H9 (cell line): Measurements from ENCODE around the gene GARNL3. TPM values are rescaled to one million over a fixed set of nuclear protein-coding genes. Genes with fewer than 3 reads are reported as not detected.

Experiments used
- DNase-seq: peaks from one replicate; pipeline ENCODE4 v3.0.0-alpha.2; 2017
- H2AFZ ChIP-seq: one replicate; pipeline ENCODE4 v1.6.1; 2013; ENCODE audit warnings: mild to moderate bottlenecking, low read length, control low read depth, moderate library complexity
- H2AK5ac ChIP-seq: 2 replicates; pipeline ENCODE4 v1.6.1; 2013; ENCODE audit warnings: low read length, control low read depth, mixed read lengths; ENCODE audit not compliant: insufficient read length
- H2BK120ac ChIP-seq: one replicate; pipeline ENCODE4 v1.6.1; 2013; ENCODE audit warnings: low read depth, mild to moderate bottlenecking, low read length, control low read depth, inconsistent platforms; ENCODE audit not compliant: poor library complexity, severe bottlenecking
- H2BK12ac ChIP-seq: 2 replicates; pipeline ENCODE4 v1.6.1; 2013; ENCODE audit warnings: low read length, control low read depth, mixed read lengths, low read depth; ENCODE audit not compliant: insufficient read length
- H2BK15ac ChIP-seq: 2 replicates; pipeline ENCODE4 v1.6.1; 2013; ENCODE audit warnings: low read depth, low read length, control low read depth
- H2BK20ac ChIP-seq: one replicate; pipeline ENCODE4 v1.6.1; 2013; ENCODE audit warnings: low read depth, mild to moderate bottlenecking, low read length, control low read depth, inconsistent platforms; ENCODE audit not compliant: poor library complexity, severe bottlenecking
- H2BK5ac ChIP-seq: 2 replicates; pipeline ENCODE4 v1.6.1; 2013; ENCODE audit warnings: low read length, control low read depth, mixed read lengths; ENCODE audit not compliant: insufficient read length
- H3K14ac ChIP-seq: 2 replicates; pipeline ENCODE4 v1.6.1; 2013; ENCODE audit warnings: low read length, control low read depth; ENCODE audit not compliant: insufficient read depth
- H3K18ac ChIP-seq: 2 replicates; pipeline ENCODE4 v1.6.1; 2013; ENCODE audit warnings: low read depth, mild to moderate bottlenecking, mixed read lengths, low read length, control low read depth; ENCODE audit not compliant: insufficient read length
- H3K23ac ChIP-seq: 2 replicates; pipeline ENCODE4 v1.6.1; 2013; ENCODE audit warnings: low read length, control low read depth, mixed read lengths, low read depth; ENCODE audit not compliant: insufficient read length
- H3K23me2 ChIP-seq: 2 replicates; pipeline ENCODE4 v1.6.1; 2013; ENCODE audit warnings: low read depth, mild to moderate bottlenecking, mixed read lengths, low read length, control low read depth; ENCODE audit not compliant: insufficient read length, poor library complexity, severe bottlenecking
- H3K27ac ChIP-seq: 2 replicates; pipeline ENCODE4 v1.5.1; 2013; ENCODE audit warnings: low read length, control low read depth, mixed read lengths, low read depth; ENCODE audit not compliant: insufficient read length
- H3K27me3 ChIP-seq: 2 replicates; pipeline ENCODE4 v1.6.1; 2013; ENCODE audit warnings: low read length, control low read depth, inconsistent platforms; ENCODE audit not compliant: insufficient read depth
- H3K4ac ChIP-seq: 2 replicates; pipeline ENCODE4 v1.6.1; 2013; ENCODE audit warnings: low read depth, mild to moderate bottlenecking, control low read depth, inconsistent platforms, low read length, moderate library complexity
- H3K4me1 ChIP-seq: 2 replicates; pipeline ENCODE4 v1.6.1; 2013; ENCODE audit warnings: low read length, control low read depth, inconsistent platforms; ENCODE audit not compliant: insufficient read depth
- H3K4me2 ChIP-seq: 2 replicates; pipeline ENCODE4 v1.6.1; 2013; ENCODE audit warnings: low read length, control low read depth, mixed read lengths; ENCODE audit not compliant: insufficient read length, insufficient read depth
- H3K56ac ChIP-seq: 2 replicates; pipeline ENCODE4 v1.6.1; 2013; ENCODE audit warnings: low read depth, mild to moderate bottlenecking, mixed read lengths, low read length, control low read depth; ENCODE audit not compliant: insufficient read length
- H3K79me1 ChIP-seq: 2 replicates; pipeline ENCODE4 v1.6.1; 2013; ENCODE audit warnings: low read depth, mild to moderate bottlenecking, moderate library complexity, low read length, control low read depth, inconsistent platforms; ENCODE audit not compliant: insufficient read depth, poor library complexity, severe bottlenecking
- H3K79me2 ChIP-seq: 2 replicates; pipeline ENCODE4 v1.6.1; 2013; ENCODE audit warnings: low read length, control low read depth, inconsistent platforms; ENCODE audit not compliant: insufficient read depth
- H3K9ac ChIP-seq: 2 replicates; pipeline ENCODE4 v1.6.1; 2013; ENCODE audit warnings: low read length, control low read depth, mixed read lengths; ENCODE audit not compliant: insufficient read length; ENCODE audit errors: extremely low read depth
- H3K9me3 ChIP-seq: one replicate; pipeline ENCODE4 v1.6.1; 2013; ENCODE audit warnings: low read depth, low read length, inconsistent platforms; ENCODE audit not compliant: control insufficient read depth
- H3T11ph ChIP-seq: one replicate; pipeline ENCODE4 v1.6.1; 2013; ENCODE audit warnings: mild to moderate bottlenecking, low read length, control low read depth, inconsistent platforms
- H4K20me1 ChIP-seq: one replicate; pipeline ENCODE4 v1.6.1; 2013; ENCODE audit not compliant: control insufficient read depth, insufficient read length, insufficient read depth
- H4K5ac ChIP-seq: 2 replicates; pipeline ENCODE4 v1.6.1; 2013; ENCODE audit warnings: low read depth, mild to moderate bottlenecking, mixed read lengths, low read length, control low read depth; ENCODE audit not compliant: insufficient read length
- H4K8ac ChIP-seq: replicated peaks from 2 replicates; pipeline ENCODE4 v1.6.1; 2013; ENCODE audit warnings: low read length, control low read depth, mixed read lengths, low read depth; ENCODE audit not compliant: insufficient read length
- H4K91ac ChIP-seq: 2 replicates; pipeline ENCODE4 v1.6.1; 2013; ENCODE audit warnings: low read depth, mild to moderate bottlenecking, moderate library complexity, mixed read lengths, low read length, control low read depth; ENCODE audit not compliant: insufficient read length
- H3K27ac Mint-ChIP-seq, 3 experiments: 2 replicates in 2 of 3; 3 replicates in 1 of 3; pipeline ENCODE4 v1.8.0; 2020 to 2021; ENCODE audit warnings: mixed read lengths in 3 of 3, mild to moderate bottlenecking in 1 of 3, moderate library complexity in 1 of 3
- H3K27me3 Mint-ChIP-seq: 2 replicates; pipeline ENCODE4 v1.8.0; 2021; ENCODE audit warnings: low read depth, mild to moderate bottlenecking, moderate library complexity, mixed read lengths
- H3K36me3 Mint-ChIP-seq, 3 experiments: 2 replicates in 2 of 3; 3 replicates in 1 of 3; pipeline ENCODE4 v1.8.0; 2020 to 2021; ENCODE audit warnings: low read depth in 3 of 3, mixed read lengths in 3 of 3; ENCODE audit not compliant: insufficient read depth in 1 of 3
- H3K4me1 Mint-ChIP-seq, 2 experiments: 2 replicates each; pipeline ENCODE4 v1.8.0; 2020; ENCODE audit warnings: mixed read lengths in 2 of 2
- H3K4me3 Mint-ChIP-seq, 2 experiments: 2 replicates in 1 of 2; 3 replicates in 1 of 2; pipeline ENCODE4 v1.8.0; 2020 to 2021; ENCODE audit warnings: mild to moderate bottlenecking in 2 of 2, mixed read lengths in 2 of 2, moderate library complexity in 1 of 2
- H3K9me3 Mint-ChIP-seq, 2 experiments: 2 replicates in 1 of 2; 3 replicates in 1 of 2; pipeline ENCODE4 v1.8.0; 2020; ENCODE audit warnings: mild to moderate bottlenecking in 2 of 2, mixed read lengths in 2 of 2, moderate library complexity in 1 of 2
- WGBS: extraction: QIAGEN DNeasy Blood & Tissue Kit; methylation state at CpG from one replicate; pipeline ENCODE4 v1.1.7; 2013; ENCODE audit warnings: missing lambda C conversion rate, low lambda C conversion rate, mixed read lengths; ENCODE audit not compliant: insufficient read length; ENCODE audit errors: extremely low coverage; 5-methylcytosine and 5-hydroxymethylcytosine counted together
- total RNA-seq: library from RNA; stranded (reverse); gene quantifications from 2 replicates; pipeline ENCODE4 v1.2.1, GENCODE V29; 2021
- TF ChIP-seq, protein P1 (sequence below): fragments of 200-600 bp; sonication (generic); conservative IDR thresholded peaks from 3 replicates; pipeline ENCODE4 v1.8.0; 2021; ENCODE audit warnings: antibody characterized with exemption, mild to moderate bottlenecking

Gene GARNL3
- total RNA-seq, 1 experiment from 2014 or later = 8.7 TPM

DNA sequence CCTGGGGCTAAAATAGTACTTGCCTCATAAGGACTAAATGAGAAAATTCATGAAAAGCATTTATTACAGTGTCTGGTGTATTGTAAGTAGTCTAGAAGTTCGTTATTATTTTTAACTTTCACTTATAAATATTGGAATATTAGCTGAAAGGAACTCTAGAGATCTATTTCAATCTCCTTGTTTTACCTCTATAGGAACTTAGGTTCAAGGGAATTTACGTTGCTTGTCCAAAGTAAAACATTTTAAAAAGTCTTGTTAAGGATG, 55.5 kb downstream of the GARNL3 start:
- Mint-ChIP-seq H3K27me3 (no peaks in the 10 kb centered on the region), H3K27ac (no peak overlapping the region), H3K4me3 (no peak overlapping the region), H3K36me3 (peaks cover 1 to 6% (median 3%) of the 10 kb centered on the region in 3 experiments; a peak in 3 of 7 replicates), H3K9me3 (no peaks in the 10 kb centered on the region), H3K4me1 (no peaks in the 10 kb centered on the region)
- Histone ChIP-seq H2AK5ac (no peak overlapping the region), H2AFZ (no peak overlapping the region), H3K14ac (no peak overlapping the region), H3K23ac (no peak overlapping the region), H2BK20ac (no peak overlapping the region), H3K79me1 (no peaks in the 10 kb centered on the region), H3T11ph (no peak overlapping the region), H3K23me2 (no peaks in the 10 kb centered on the region), H2BK120ac (no peak overlapping the region), H2BK5ac (no peak overlapping the region), H4K8ac (no peak overlapping the region), H4K91ac (no peak overlapping the region), H4K5ac (no peak overlapping the region), H3K79me2 (no peaks in the 10 kb centered on the region), H3K9ac (no peak overlapping the region), H3K18ac (no peak overlapping the region), H3K27me3 (no peaks in the 10 kb centered on the region), H4K20me1 (no peaks in the 10 kb centered on the region), H2BK12ac (no peak overlapping the region), H3K56ac (no peak overlapping the region), H3K4me2 (no peak overlapping the region), H3K4ac (no peak overlapping the region), H2BK15ac (no peak overlapping the region), H3K4me1 (no peaks in the 10 kb centered on the region), H3K9me3 (no peaks in the 10 kb centered on the region), H3K27ac (no peak overlapping the region)
- WGBS = no CpG with 5 or more reads among the region's 2 CpGs
- TF ChIP-seq, protein P1, sequence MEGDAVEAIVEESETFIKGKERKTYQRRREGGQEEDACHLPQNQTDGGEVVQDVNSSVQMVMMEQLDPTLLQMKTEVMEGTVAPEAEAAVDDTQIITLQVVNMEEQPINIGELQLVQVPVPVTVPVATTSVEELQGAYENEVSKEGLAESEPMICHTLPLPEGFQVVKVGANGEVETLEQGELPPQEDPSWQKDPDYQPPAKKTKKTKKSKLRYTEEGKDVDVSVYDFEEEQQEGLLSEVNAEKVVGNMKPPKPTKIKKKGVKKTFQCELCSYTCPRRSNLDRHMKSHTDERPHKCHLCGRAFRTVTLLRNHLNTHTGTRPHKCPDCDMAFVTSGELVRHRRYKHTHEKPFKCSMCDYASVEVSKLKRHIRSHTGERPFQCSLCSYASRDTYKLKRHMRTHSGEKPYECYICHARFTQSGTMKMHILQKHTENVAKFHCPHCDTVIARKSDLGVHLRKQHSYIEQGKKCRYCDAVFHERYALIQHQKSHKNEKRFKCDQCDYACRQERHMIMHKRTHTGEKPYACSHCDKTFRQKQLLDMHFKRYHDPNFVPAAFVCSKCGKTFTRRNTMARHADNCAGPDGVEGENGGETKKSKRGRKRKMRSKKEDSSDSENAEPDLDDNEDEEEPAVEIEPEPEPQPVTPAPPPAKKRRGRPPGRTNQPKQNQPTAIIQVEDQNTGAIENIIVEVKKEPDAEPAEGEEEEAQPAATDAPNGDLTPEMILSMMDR = no peak
- no peak for DNase-seq
